GM18870 (cell line): Measurements from ENCODE around the gene PDK4.
"Not testable (repeated sequence)": the region's sequence is repeated elsewhere in the genome, so short reads cannot be mapped to it uniquely, and the experiment has no call there.

Experiments used
- ATAC-seq: cut with Tn5 transposase; IDR thresholded peaks from one replicate; pipeline ENCODE4 v1.9.1; 2021; ENCODE audit warnings: moderate library complexity; ENCODE audit not compliant: unreplicated experiment

The PDK4 gene

DNA sequence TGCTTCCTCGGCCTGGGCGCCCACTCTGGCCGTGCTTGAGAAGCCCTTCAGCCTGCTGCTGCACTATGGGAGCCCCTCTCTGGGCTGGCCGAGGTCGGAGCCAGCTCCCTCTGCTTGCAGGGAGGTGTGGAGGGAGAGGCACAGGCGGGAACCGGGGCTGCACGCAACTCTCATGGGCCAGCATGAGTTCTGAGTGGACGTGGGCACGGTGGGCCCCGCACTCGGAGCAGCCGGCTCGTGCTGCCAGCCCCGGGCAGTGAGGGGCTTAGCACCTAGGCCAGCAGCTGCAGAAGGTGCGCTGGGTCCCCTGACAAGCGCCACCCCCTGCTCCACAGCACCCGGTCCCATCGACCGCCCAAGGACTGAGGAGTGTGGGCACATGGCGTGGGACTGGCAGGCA, 9.0 kb upstream of the PDK4 start:
- ATAC-seq = no peak

DNA sequence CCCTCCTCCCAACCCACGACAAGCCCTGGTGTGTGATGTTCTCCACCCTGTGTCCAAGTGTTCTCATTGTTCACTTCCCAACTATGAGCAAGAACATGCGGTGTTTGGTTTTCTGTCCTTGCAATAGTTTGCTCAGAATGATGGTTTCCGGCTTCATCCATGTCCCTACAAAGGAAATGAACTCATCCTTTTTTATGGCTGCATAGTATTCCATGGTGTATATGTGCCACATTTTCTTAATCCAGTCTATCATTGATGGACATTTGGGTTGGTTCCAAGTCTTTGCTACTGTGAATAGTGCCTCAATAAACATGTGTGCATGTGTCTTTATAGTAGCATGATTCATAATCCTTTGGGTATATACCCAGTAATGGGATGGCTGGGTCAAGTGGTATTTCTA, 8.5 kb upstream of the PDK4 start:
- not testable (repeated sequence) for ATAC-seq

DNA sequence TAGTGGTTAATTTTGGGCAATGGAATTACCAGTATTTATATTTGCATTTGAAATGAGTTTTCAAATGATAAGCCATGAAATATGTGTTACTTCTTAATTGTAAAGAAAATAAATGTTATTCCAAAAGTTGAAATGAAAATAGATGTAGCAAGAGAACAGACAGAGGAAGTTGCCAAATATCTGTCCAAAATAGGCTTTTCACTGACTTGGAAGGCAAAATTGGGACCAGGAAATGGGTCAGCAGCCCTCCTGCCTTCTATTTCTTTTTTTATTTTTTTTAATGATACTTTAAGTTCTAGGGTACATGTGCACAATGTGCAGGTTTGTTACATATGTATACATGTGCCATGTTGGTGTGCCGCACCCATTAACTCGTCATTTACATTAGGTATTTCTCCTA, 8.1 kb upstream of the PDK4 start:
- not testable (repeated sequence) for ATAC-seq

DNA sequence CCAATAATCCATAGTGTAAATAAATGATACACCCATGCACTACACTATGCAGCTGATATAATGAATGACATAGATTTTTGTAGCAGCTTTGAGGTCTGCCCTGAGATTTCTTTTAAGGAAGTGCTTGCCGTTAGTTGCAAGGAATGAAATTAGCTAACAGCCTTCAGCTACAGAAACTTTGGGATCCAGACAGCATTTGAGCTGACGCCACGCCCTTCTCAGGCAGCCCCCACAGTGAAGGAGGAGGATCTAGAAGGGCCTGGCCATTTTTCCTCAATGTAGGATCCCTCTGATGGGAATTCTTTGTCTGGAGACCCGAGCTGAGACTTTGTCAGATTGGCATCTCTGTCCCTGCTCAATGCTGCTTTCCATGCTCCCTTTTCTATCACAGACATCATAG, 6.1 kb upstream of the PDK4 start:
- no peak for ATAC-seq

DNA sequence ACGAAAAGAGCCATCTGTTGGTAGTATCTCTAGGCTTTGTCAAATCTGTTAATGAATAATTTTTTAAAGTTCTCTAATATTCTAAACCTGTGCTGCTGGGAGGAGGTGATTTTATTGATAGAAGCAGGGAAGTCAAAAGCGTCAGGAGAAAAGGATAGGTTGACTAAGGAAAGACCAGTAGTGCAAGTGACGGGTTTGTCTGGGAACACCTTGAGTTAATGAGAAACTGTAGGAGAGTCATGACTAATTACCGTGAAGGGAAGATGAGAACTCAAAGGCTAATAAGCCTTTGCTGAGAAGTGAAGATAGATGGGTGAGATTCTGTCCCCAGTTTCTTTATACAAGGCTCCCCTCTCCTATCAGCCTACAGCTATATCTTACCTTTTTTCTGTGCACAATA, 5.0 kb upstream of the PDK4 start:
- ATAC-seq = no peak

DNA sequence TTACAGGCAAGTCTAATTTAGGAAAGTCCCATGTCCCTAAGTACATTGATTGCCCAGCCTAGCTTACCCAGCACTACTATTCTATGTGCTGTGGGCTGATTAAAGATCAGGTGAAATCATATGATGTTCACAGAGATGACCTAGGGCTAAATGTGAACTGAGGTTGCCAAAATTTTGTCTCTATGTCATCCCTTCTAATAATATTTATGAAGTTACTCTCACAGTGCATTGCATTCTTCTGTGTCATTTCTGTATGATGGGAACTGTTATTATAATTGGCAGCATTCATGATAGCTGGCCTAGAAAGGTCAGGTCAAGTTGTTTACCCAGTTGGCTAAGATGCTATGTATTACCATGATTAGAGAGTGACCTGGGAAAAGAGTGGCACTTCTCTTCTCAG, 2.8 kb upstream of the PDK4 start:
- ATAC-seq = no peak

DNA sequence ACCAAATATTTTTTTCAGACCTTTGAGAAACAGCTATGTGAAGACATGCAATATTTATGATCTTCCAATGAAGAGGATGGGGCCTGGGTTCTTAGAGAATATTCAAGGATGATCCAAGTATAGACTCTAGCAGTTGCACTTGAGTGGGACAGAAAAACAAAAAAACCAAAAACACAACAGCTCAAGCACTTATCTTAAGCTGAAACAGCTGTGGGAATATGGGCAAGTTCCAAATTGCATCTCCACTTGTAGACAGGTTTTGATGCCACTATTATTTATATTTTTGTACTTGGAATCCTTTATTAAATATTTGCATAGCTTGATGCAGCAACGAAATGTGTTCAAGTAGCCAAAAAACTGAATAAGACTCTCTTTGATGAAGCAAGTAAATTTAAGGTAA, 2.2 kb upstream of the PDK4 start:
- ATAC-seq = no peak

DNA sequence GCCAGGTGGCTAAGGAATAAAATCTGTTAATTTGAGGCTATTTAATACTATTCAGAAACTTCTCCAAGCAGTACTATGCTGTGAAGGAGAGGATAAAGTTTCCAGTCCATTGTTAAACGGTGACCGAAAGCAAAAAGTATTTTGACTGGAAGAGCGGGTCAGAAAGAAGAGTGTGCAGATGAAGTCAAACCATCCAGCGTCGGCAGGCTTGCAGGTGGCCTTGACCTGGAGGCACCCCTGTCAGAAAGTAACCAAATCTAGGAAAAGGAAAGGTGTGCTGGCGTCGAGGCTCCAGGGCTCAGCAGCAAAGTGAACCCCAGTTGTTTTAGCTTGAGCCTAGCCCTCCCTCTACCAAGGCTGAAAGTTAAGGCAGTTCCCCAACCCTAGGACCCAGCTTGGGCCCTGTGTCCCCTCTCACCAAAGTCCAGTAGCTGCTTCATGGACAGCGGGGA, 544 bp downstream of the PDK4 start:
- no peak for ATAC-seq

DNA sequence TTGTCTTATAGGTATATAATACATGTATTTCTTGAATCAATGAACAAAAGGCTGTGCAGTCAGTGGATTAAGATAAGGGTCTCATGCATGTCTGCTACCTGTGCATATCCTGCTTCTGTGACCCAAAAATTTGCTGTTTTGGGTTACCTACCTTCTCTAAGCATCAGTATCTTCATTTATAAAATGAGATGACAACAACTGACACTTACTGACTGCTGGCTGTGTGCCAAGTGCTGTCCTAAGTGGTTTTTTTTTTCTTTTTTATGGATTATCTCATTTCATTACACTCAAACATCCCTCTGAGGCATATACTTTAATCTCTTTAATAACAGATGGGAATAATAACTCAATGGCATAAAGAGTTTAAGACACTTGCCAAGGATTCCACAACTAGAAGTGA, 2.1 kb downstream of the PDK4 start:
- no peak for ATAC-seq

DNA sequence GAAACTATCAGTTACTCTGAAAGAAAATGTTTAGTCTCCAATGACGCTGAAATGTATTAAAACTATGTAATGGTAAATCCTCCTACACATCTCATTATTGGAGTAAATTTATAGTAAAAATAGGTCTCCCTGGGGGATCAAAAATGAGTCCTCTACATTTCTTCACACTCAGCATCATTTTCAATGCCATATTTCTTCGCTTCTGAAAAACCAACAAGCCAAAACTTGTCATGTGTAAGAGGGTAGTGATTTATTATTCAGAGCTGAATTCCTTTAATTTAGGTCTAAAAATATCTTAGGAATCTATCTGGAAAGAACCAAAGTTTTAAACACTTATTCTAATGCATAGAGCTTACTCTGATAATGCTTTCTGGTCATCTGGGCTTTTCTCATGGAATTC, 3.0 kb downstream of the PDK4 start:
- ATAC-seq = no peak

DNA sequence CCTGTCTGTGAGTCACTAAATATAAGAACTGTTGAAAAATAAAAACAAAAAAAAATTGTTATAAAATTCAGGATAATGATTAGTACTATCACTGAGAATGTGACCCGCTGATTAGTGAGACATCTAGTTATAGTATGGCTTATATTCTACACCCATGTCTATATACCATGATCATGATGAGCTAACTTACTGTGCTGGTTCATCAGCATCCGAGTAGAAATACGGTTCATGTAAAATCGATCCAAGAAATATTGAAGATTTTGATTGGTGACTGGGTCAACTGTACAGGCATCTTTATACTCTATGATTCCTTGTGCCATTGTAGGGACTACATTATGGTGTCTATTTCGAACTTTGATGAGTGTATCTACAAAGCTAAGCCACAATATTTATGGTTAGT, 3.7 kb downstream of the PDK4 start:
- ATAC-seq = no peak

DNA sequence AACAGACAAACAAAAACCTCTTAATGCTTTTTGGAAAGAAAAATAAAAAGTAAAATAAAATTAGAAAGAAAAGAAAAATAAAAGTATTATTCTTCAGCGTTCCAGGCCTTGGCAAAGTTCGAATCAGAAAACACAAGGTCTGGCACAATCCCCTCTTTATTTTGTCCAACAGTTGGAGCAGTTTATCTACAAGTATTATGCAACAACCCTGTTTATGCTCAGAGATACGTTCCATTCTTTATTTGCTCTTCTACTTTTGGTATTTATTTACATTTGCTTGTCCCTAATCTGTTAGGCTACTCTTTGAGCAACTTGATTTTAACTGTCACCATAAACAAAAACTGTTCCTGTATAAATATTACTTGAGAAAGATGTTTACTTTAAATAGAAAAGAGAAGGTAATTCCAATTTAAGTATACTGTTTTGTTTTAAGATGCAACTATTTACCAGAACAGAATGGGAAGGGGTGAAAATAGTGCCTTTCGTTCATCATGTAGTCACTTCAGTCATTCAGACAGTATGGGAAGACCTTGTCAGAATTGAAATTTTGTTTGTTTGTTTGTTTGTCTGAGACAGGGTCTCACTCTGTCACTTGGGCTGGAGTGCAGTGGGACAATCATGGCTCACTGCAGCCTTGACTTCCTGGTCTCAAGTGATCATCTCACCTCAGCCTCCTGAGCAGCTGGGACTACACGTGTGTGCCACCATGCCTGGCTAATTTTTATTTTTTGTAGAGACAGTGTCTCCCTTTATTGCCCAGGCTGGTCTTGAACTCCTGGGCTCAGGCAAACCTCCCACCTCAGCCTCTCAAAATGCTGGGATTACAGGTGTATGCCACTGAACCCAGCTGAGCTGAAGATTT, 5.7 kb downstream of the PDK4 start:
- ATAC-seq = no peak

DNA sequence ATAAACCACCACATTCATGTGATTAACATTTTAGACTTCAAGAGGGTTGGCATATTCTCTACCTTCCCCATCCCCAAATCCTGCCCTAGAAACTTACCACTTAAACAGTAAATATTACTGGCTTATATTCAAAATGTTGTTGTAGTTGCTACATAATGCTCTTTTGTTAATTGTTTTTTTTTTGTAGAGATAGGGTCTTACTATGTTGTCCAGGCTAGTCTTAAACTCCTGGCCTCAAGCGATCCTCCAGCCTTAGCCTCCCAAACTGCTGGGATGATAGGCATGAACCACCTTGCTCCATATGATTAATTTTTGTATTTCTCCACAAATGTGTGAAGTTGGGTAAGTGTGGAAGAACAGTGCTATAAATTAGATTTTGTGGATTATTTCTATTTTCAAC, 6.5 kb downstream of the PDK4 start:
- ATAC-seq = no peak

DNA sequence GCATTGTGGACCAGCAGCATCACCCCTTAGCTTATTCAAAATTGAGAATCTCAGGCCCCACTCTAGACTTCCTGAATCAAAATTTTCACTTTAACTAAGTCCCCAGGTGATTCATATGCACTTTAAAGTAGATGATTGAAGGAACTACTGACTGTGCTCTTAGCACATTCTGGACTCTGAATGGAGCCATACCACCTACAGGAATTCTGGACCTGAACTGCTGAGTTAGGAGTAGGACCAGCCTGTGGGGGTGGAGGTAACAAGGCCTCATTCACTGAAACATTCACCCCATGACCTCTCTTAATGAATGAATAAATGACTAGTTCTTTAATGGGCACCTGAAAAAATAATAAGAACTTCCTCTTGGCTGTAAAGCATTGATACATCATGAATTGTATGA, 7.3 kb downstream of the PDK4 start:
- ATAC-seq = no peak

DNA sequence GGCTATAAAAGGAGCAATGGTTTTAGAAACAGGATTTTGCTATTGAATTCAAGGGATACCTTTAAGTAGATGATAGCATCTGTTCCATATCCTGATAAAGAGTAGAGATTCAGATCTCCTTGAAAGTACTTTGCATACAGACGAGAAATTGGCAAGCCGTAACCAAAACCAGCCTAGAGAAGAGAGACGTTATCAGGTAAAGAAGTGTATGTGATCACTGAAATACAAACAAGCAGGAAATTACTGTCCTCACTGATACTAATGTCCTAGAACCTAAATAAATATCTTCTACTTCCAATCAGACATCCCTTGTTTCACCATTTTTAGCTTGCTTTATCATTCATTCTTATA, 9.4 kb downstream of the PDK4 start:
- ATAC-seq = no peak

DNA sequence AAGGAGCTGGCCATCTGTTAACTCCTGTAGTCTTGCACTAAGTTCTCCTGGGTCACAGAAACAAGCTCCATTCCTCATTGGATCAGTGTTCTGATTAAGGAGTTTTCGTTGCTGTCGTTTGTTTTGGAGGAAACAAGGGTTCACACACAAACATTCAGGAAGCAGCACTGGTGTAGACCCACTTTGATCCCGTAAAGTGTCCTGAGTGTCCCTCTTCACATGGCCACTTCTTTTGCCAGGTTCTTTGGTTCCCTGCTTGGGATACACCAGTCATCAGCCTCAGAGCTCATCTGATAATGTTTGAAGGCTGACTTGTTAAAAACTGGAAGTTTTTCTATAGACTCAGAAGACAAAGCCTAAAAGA, 10.9 kb downstream of the PDK4 start:
- no peak for ATAC-seq

DNA sequence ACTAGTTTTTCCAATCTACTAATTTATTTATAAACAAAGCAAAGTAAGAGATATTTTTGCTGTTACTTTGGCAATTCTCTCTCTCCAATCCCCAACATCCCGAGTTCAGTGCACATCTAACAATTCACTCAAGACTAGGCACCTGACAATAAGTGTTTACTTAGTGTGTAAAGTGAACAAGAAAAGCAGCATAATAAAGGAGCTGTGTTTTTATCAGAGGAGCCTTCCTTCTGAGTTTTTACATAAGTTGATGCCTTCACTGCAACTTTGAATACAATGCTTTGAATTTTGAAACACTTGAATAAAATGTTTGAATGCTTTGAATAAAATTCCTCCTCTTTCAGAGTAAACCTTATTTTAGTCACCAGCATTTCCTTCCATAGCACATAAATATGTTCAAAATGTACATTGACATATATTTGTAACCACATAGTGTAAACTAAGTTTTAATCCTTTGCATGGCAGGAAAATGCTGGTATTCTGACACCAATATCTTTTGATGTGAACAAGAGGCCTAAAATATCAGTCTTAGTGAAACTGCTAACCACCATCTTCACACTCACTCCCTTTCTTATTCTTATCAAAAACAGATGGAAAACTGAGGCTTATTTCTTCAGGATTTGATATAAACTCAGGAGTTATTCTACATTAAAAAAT, 11.4 kb downstream of the PDK4 start:
- ATAC-seq = no peak

DNA sequence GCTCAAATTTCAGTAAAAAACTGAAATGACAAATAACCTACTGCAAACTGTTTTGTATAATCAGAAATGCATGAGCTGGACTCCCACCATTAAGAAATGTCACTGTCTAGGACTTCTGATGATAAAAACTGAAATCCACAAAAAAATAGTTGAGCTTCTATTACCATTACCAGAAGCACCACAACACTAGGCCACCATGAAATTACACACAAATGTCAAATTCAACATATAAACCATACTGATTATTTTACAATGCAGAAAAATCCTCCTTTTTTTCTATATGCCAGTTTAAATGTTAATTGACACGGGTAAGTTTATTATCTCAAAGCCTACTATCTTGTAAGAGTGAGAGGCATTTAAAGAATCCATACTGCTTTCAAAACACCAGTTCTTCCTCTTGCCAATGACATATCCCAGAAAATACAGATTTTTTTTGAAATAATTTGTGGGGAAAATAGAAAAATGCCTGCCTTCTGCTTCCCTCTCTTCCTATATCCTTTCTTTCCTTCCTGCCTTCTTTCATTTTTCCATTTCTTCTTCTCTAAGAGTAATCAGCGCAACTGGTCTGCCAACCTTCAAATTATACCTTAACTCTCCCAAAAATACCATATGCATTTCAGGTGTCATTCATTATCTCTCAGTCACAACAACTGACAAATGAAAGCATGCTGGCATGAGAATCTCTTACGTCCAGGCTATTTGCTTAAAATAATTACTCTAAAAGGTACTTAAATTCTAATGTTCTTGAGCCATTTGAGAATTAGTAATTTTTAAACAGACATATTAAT, 12.3 kb downstream of the PDK4 start:
- ATAC-seq = no peak

DNA sequence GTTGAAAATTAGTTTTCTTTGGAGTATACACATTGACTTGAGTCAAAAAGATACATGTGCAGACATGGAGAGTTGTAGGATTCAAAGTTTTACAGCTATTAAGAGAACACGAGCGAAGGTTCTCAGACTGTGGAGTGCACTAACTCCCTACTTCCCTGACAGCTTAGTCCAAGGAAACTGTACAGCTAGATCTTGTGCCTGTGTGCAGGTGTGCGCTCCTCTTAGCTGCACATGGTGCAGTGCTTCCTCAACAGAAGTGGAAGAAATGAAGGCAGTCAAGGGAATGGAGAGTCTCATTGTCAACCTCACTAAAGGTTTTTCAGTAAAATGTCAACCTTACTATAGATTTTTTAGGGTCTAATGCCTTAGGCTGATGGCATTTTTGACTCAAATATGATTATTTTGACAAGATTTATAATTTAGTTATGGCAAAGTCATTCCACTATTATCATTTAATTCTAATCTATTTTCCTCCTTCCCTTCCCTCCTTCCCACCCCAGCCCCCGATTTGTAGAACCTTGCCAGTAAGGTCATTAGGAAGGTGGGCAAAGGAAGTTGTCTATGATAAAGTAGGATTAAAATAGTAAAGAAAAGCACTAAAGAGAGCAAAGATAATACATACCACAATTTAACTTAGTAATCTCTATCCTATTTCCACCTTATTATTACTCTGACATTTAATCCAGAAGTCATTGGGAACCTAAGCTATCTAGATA, 13.6 kb downstream of the PDK4 start:
- no peak for ATAC-seq

DNA sequence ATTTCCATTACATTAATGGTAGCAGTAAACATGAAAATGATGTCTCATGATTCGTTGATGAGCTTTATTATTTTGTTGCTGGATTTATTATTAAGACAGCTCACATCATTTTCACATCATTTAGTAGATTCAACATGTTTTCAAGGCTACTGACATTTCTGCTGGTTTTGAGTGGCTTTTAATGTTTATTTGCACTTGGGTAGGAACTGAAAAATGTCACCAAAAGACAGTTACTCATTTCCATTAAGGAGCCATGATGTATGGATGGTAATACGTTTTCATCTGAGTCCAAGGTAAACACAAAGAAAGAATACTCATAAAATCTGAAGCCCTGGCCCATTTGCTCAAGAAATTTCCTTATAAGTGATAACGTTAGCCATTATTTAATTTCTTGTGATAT, 14.8 kb downstream of the PDK4 start:
- ATAC-seq = no peak

DNA sequence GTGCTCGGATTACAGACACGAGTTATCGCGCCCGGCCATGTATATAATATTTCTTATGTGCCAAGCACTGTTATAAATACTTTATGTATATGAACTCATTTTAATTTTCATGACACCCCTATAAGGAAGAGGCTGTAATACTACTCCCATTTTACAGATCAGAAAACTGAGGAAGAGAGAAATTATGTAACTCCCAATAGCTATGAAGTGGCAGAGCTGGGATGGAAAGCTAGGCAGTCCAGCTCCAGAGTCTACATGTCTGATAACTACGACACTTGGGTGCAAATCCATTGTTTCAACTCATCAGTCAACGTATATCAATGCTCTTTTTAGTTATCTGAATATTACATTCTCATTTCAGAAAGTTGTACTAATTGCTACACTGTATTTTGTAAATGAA, 17.0 kb downstream of the PDK4 start:
- ATAC-seq = no peak
